Mesothelial cell of epicardium (in vitro differentiated cells): Measurements from ENCODE around the gene NNT. TPM values are rescaled to one million over a fixed set of nuclear protein-coding genes. Genes with fewer than 3 reads are reported as not detected.
"Not testable (repeated sequence)": the region's sequence is repeated elsewhere in the genome, so short reads cannot be mapped to it uniquely, and the experiment has no call there.

Experiments
- DNase-seq, 2 experiments: peaks; one replicate each; pipeline ENCODE4 v3.0.0; 2021; ENCODE audit warnings: low spot score in 2 of 2; ENCODE audit not compliant: unreplicated experiment in 2 of 2
- H3K27ac Mint-ChIP-seq: 2 replicates; pipeline ENCODE4 v1.8.0; 2021; ENCODE audit warnings: mixed read lengths
- H3K27me3 Mint-ChIP-seq: 2 replicates; pipeline ENCODE4 v1.8.0; 2021; ENCODE audit warnings: low read depth, mixed read lengths
- H3K36me3 Mint-ChIP-seq: 2 replicates; pipeline ENCODE4 v1.8.0; 2021; ENCODE audit warnings: mixed read lengths
- H3K4me1 Mint-ChIP-seq: 2 replicates; pipeline ENCODE4 v1.8.0; 2021; ENCODE audit warnings: mixed read lengths
- H3K4me3 Mint-ChIP-seq: 2 replicates; pipeline ENCODE4 v1.8.0; 2021; ENCODE audit warnings: mild to moderate bottlenecking, moderate library complexity, mixed read lengths
- H3K9me3 Mint-ChIP-seq: 2 replicates; pipeline ENCODE4 v1.8.0; 2021; ENCODE audit warnings: mixed read lengths
- total RNA-seq: library from RNA; stranded (reverse); gene quantifications from 3 replicates; pipeline ENCODE4 v1.2.1, GENCODE V29; 2021
- TF ChIP-seq, protein P1 (sequence below): fragments of 200-600 bp; sonication (generic); IDR thresholded peaks from one replicate; pipeline ENCODE4 v1.5.0; 2021; ENCODE audit warnings: antibody characterized with exemption; ENCODE audit not compliant: unreplicated experiment

NNT gene
- total RNA-seq, 1 donor from 2014 or later: 68.7 TPM

DNA sequence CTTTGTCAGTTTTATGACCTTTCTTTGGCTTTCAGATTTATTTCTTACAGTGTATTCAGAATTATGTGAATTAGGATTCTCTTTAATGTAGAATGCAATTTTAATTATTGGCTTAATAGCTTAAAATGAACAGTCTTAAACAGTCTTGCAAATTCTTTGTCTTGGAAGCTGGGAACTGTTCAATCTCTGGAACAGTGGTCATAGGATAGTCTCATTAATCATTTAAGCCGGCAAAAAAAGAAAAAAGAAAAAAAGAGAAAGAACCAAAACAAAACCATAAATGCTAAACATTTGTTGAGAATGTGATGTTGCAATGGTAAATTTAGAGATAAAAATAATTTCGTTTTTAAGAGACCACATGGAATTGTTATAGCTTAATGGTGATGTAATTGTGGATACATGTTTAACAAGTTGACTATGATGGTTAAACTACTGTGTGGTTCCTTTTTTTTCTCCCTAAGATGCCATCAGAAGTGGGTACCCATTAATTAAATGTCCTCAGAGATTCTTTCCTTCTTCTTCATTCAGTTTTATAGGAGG lies 61.6 kb downstream of the NNT start:
- H3K4me3 Mint-ChIP-seq: no peak overlapping the region
- H3K36me3 Mint-ChIP-seq: peaks cover 35% of the 10 kb centered on the region
- no peaks in the 10 kb centered on the region for H3K4me1 Mint-ChIP-seq
- TF ChIP-seq, protein P1, sequence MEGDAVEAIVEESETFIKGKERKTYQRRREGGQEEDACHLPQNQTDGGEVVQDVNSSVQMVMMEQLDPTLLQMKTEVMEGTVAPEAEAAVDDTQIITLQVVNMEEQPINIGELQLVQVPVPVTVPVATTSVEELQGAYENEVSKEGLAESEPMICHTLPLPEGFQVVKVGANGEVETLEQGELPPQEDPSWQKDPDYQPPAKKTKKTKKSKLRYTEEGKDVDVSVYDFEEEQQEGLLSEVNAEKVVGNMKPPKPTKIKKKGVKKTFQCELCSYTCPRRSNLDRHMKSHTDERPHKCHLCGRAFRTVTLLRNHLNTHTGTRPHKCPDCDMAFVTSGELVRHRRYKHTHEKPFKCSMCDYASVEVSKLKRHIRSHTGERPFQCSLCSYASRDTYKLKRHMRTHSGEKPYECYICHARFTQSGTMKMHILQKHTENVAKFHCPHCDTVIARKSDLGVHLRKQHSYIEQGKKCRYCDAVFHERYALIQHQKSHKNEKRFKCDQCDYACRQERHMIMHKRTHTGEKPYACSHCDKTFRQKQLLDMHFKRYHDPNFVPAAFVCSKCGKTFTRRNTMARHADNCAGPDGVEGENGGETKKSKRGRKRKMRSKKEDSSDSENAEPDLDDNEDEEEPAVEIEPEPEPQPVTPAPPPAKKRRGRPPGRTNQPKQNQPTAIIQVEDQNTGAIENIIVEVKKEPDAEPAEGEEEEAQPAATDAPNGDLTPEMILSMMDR: no peak
- no peaks in the 10 kb centered on the region for H3K27me3 Mint-ChIP-seq
- no peak for DNase-seq
- peaks cover 5% of the 10 kb centered on the region for H3K9me3 Mint-ChIP-seq
- H3K27ac Mint-ChIP-seq: no peak overlapping the region

DNA sequence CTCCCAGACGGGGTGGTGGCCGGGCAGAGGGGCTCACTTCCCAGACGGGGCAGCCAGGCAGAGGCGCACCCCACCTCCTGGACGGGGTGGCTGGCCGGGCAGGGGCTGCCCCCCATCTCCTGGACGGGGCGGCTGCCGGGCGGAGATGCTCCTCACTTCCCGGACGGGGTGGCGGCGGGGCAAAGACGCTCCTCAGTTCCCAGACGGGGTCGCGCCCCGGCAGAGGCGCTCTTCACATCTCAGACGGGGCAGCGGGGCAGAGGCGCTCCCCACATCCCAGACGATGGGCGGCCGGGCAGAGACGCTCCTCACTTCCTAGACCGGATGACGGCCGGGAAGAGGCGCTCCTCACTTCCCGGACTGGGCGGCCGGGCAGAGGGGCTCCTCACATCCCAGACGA lies 62.8 kb downstream of the NNT start:
- Mint-ChIP-seq H3K36me3 (peaks cover 38% of the 10 kb centered on the region), H3K9me3 (peaks cover 12% of the 10 kb centered on the region)
- H3K27ac Mint-ChIP-seq, H3K27me3 Mint-ChIP-seq, H3K4me3 Mint-ChIP-seq, H3K4me1 Mint-ChIP-seq, DNase-seq: not testable (repeated sequence)

DNA sequence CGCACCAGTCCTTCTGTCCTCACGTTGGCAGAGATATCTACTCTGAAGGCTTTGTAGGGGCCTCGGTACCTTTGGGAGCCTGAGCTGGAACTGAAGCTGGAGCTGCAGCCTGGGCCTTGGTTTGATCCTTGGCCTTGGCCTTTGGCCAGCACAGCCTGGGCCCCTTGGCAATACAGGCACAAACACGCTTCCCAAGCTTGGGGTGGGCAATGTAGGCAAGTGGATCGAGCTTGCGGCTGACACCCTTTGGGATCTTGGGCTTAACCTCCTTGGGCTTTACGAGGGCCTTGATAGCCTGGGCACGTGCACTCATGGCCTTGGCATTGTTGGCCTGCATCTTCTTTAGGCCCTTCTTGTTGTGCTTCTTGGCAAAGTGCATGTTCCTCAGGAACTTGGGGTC lies 63.7 kb downstream of the NNT start:
- H3K27ac Mint-ChIP-seq, H3K4me3 Mint-ChIP-seq: not testable (repeated sequence)

DNA sequence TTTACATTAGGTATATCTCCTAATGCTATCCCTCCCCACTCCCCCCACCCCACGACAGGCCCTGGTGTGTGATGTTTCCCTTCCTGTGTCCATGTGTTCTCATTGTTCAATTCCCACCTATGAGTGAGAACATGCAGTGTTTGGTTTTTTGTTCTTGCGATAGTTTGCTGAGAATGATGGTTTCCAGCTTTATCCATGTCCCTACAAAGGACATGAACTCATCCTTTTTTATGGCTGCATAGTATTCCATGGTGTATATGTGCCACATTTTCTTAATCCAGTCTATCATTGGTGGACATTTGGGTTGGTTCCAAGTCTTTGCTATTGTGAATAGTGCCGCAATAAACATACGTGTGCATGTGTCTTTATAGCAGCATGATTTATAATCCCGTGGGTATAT lies 64.4 kb downstream of the NNT start:
- not testable (repeated sequence) for H3K27me3 Mint-ChIP-seq, H3K27ac Mint-ChIP-seq, H3K4me3 Mint-ChIP-seq, DNase-seq, H3K4me1 Mint-ChIP-seq
- H3K9me3 Mint-ChIP-seq: peaks cover 23% of the 10 kb centered on the region
- H3K36me3 Mint-ChIP-seq: peaks cover 40% of the 10 kb centered on the region

More for the DNA sequence above, 63.7 kb downstream of the NNT start:
- peaks cover 19% of the 10 kb centered on the region for H3K9me3 Mint-ChIP-seq
- H3K27me3 Mint-ChIP-seq, H3K4me1 Mint-ChIP-seq, DNase-seq: not testable (repeated sequence)
- peaks cover 40% of the 10 kb centered on the region for H3K36me3 Mint-ChIP-seq

DNA sequence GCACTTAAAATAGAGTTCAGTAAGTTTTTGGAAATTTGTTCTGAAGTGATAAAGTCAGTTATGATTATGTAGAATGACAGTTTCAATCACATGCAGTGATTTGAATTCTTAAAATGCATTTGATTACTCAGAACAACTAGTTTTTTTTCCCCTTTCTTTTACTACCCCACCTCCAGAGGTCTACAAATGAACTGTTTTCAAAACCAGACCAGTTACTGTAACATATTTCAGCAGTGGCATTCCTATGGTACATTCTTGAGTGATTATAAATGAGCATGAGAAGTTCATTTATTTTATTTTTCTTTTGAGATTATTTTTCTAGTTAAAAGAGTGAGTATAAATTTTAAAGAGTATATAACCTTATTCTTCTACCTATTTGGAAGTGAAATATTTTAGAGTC lies 71.6 kb downstream of the NNT start:
- H3K27ac Mint-ChIP-seq: no peak overlapping the region

DNA sequence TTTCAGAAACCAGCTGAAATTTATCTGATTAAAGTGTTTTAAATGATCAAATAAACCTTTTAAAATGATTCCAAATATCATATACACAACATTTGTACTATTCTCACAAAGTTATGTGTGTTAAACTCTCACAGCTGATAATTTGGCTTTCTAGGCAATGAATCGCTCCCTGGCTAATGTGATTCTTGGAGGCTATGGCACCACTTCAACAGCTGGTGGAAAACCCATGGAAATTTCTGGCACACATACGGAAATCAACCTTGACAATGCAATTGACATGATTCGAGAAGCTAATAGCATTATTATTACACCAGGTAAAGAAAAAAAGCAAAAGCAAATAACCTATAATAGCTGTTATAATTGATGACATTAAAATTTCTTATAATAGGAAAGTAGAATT lies 72.4 kb downstream of the NNT start:
- DNase-seq: no peak
- Mint-ChIP-seq H3K27me3 (no peaks in the 10 kb centered on the region), H3K27ac (no peak overlapping the region), H3K4me3 (no peak overlapping the region), H3K36me3 (peaks cover 22% of the 10 kb centered on the region), H3K9me3 (peaks cover 14% of the 10 kb centered on the region), H3K4me1 (no peaks in the 10 kb centered on the region)
- TF ChIP-seq, protein P1: no peak

More for the DNA sequence above, 71.6 kb downstream of the NNT start:
- no peaks in the 10 kb centered on the region for H3K27me3 Mint-ChIP-seq
- DNase-seq: no peak
- H3K36me3 Mint-ChIP-seq: peaks cover 25% of the 10 kb centered on the region
- H3K9me3 Mint-ChIP-seq: peaks cover 18% of the 10 kb centered on the region
- TF ChIP-seq, protein P1: no peak
- no peaks in the 10 kb centered on the region for H3K4me1 Mint-ChIP-seq
- no peak overlapping the region for H3K4me3 Mint-ChIP-seq

DNA sequence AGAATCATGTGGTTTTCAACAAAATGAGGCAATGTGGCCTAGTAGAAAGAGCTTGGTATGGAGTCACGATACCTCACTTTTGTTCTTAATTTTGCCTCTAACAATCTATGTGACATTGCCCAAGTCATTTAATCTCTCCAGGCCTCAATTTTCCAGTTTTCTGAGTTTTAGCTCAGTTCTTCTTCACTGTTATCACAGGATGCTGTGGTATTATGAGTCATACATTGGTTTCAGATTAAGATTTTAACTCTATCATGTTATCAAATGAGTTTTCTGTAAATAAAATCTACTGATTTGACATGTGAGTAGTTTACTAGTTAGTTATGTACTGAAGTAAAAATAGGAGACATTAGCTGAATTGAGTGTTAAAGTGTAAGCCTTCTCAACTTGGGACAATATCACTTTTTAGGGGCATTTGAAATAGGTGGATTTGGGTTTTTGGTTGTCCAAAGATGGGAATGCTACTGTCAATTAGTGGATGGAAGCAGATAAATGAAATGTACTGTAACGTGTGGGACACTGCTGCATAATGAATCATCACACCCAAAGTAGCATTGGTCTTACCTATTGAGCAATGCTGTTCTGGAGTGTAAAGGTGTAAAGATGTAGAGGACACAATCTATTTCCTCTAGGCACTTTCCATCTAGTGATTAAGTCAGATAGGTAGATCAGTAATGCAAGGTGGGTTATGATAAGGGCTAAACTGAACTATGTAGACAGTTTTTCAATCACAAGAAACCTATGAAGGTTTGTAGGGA lies 73.3 kb downstream of the NNT start:
- TF ChIP-seq, protein P1: no peak
- peaks cover 5% of the 10 kb centered on the region for H3K9me3 Mint-ChIP-seq
- DNase-seq: no peak
- no peak overlapping the region for H3K4me3 Mint-ChIP-seq
- no peaks in the 10 kb centered on the region for H3K27me3 Mint-ChIP-seq
- no peak overlapping the region for H3K27ac Mint-ChIP-seq
- no peaks in the 10 kb centered on the region for H3K4me1 Mint-ChIP-seq
- peaks cover 17% of the 10 kb centered on the region for H3K36me3 Mint-ChIP-seq
